NCI-H2196 treated with DMSO at 0.1 percent for 48 hours (cell line): ENCODE results near the gene DAND5.
"Not testable (repeated sequence)": the region's sequence is repeated elsewhere in the genome, so short reads cannot be mapped to it uniquely, and the experiment has no call there.

Source experiments
- DNase-seq: peaks from one replicate; lab custom pipeline; 2025; ENCODE audit not compliant: unreplicated experiment; lab: John Stamatoyannopoulos, UW

The DAND5 gene

DNA sequence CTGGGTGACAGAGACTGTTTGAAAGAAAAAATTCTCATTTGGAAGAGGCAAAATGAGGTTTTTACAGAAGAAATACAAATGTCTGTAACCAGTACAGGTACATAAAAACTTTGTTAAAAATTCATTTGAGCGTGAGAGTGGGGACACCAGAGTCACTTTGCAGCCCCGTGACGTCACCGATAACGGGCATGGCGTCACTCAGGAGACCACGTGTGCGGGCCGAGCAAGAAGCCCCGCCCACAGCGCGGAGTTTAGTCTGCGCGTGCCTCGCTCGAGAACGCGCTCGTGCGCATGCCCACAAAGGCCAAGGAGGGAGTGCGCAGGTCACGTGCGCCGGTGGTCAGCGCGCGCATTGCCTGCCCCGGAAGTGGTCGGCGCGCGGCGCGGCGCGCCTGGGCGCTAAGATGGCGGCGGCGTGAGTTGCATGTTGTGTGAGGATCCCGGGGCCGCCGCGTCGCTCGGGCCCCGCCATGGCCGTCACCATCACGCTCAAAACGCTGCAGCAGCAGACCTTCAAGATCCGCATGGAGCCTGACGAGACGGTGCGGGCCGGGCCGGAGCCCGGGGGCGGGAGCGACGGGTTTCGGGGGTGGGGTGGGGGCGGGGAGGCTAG is 23.8 kb upstream of the DAND5 start, which contains the start of gene RAD23A:
TSS of gene RAD23A (plus strand) at position 384 of the 613 bp plus-strand sequence. CDS start at position 471, 87 bp downstream.
- peak; percentile 92 for DNase-seq

DNA sequence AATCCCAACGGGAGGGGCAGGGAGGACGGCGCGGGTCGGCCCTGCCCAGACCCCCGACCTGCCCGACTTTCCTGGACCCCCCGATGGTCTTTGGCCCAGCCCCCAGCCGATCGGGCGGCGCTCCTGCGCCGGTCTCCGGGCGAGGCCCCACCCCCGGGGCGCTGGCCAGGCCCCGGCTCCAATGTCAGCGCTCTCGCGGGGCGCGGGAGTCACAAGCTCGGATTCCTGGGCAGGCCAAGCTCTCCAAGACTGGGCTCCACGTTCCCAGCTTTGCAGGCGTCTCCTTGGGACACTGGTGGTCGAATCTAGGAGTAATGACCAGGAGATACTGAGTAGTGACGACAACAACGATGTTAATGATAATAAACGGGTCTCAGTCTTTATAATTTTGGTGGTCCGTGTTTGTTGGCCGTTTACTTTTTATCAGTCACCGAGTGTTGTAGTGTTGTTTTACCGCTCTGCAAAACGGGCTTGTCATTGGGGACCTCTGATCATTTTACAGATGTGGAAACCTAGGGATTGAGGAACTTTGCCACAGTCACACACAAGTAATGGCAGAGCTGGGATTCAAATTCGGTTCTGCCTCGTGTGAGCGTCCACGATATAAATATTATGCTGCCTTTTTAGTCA is 23.2 kb upstream of the DAND5 start:
- DNase-seq = peak; percentile 42

DNA sequence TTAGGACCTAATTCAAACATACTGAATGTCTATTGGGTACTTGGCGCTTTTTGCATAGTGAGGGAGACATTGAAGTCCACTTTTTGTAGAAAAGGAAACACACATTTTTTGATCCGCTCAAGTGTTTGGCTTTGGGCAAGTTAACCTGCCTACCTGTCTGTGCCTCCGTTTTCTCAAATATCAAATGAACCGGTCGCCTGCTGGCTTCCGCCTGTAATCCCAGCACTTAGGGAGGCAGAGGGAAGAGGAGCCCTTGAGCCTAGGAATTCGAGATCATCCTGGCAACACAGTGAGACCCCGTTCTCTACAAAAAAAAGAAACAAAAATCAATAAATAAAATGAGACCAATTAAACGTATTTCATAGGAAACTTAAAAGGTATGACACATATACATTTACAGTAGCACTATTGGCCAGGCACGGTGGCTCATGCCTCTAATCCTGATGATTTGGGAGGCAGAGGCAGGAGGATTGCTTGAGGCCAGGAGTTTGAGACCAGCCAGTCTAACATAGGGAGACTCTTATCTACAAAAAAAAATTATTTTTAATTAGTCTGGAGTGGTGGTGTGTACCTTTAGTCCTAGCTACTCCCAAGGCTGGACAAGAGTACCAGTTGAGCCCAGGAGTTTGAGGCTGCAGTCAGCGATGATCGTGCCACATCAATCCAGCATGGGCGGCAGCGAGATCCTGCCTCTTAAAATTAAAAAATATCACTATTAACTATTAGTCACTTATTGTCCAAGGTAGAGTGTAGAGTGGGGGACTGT is 22.5 kb upstream of the DAND5 start:
- no peak for DNase-seq

DNA sequence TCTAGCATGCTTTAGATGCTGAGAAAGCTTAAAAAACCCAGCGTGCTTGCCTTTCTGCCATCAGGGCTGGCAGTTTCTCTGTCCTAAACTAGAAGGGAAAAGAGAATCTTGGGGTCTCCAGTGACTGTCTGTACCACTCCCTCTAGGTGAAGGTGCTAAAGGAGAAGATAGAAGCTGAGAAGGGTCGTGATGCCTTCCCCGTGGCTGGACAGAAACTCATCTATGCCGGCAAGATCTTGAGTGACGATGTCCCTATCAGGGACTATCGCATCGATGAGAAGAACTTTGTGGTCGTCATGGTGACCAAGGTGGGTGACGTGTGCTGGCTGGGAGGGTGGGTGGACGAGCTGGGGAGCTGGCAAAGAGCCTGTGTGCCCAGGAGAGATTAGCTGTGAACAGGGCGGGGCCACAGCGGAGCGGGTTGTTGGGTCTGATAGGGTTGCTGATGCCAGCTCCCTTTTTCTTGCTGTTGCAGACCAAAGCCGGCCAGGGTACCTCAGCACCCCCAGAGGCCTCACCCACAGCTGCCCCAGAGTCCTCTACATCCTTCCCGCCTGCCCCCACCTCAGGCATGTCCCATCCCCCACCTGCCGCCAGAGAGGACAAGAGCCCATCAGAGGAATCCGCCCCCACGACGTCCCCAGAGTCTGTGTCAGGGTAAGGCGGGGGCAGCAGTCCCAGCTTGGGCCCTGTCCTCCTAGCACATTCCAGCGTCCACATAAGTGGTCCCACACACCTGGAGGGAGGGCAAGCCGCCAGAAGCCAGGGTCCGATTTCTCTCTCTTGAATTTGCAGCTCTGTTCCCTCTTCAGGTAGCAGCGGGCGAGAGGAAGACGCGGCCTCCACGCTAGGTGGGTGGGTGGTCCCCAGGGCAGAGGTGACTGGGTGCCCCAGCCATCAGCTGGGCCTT is 21.4 kb upstream of the DAND5 start:
- DNase-seq = no peak

DNA sequence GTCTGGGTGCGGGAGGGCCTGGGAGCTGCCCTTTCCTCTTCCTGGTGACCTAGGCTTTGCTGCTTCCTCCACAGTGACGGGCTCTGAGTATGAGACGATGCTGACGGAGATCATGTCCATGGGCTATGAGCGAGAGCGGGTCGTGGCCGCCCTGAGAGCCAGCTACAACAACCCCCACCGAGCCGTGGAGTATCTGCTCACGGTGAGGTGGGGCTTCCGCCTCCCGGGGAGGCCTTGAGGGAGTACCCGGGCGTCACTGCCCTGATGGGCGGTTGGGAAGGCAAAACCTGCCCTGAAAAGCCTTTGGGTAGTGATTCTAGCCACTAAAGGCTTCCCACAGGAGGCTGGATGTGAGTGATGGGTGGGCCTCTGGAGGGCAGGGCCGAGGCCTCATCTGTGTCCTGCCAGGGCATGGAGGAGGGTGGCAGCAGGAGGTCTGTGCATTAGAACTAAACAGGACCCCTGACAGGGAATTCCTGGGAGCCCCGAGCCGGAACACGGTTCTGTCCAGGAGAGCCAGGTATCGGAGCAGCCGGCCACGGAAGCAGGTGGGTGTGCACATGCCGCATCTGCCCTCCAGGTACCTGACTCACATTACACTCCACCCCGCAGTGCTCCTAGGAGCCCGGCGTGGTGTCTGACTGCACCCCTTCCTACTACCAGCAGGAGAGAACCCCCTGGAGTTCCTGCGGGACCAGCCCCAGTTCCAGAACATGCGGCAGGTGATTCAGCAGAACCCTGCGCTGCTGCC is 20.6 kb upstream of the DAND5 start:
- no peak for DNase-seq

DNA sequence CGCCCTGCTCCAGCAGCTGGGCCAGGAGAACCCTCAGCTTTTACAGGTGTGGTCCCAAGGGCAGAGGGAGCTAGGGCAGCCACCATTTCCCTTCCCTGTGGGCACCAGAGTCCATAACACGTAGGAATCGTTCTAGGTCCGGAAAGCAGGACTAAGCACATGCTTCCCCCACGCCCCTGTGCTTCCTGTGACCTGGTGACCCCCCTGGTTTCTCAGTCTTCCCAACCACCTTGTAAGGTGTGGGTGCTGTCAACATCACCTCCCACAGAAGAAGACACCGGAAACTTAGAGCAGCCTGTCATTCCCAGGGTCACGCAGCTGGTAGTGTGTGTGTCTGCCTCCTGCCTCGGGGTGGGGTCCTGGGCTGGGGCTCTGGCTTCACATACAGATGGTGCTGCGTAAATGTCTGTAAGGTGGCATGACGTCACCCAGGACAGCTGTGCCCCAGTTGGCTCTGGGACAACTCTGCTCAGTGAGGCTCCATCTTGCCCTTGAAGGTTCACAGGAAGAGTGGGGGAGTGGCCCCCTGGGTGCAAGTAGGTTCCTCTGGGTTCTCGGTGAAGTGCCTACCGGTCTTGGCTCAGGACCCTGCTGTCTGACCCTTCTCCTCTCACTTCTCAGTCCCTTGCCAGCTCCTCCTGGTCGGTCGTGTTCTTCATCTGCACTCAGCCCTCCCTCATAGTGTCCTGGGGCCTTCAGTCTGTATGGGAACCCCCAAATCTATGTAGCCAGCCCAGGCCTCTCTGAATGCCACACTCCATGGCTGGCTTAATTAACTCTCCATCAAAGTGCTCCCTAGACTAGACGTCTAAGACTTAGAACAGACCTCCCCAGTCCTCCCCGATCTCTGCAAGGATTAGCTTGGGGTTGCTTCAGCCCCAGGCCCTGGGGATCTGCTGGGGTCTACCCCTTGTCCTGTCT is 19.8 kb upstream of the DAND5 start:
- DNase-seq = no peak

DNA sequence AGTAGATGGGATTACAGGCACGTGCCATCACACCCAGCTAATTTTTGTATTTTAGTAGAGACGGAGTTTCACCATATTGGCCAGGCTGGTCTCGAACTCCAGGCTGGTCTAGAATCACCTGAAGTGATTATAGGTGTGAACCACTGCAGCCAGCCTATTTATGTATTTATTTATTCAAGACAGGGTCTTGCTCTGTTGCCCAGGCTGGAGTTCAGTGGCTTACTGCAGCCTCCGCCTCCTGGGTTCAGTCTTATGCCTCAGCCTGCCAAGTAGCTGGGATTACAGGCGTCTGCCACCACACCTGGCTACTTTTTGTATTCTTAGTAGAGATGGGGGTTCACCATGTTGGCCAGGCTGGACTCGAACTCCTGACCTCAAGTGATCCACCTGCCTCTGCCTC is 17.3 kb upstream of the DAND5 start:
- not testable (repeated sequence) for DNase-seq

DNA sequence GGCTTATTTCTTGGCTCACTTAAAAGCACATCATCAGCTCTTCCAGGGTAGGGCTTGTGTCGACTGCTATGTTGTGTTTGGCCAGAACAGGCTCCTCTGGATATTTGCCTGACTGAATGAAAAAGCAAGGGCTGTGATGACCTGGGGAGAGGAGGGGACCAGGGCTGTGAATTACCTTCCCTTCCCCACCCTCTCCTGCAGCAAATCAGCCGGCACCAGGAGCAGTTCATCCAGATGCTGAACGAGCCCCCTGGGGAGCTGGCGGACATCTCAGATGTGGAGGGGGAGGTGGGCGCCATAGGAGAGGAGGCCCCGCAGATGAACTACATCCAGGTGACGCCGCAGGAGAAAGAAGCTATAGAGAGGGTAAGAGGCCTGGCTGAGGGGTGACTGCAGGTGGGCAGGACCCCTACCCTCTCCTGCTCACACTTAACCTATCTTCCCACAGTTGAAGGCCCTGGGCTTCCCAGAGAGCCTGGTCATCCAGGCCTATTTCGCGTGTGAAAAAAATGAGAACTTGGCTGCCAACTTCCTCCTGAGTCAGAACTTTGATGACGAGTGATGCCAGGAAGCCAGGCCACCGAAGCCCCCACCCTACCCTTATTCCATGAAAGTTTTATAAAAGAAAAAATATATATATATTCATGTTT is 16.8 kb upstream of the DAND5 start:
- no peak for DNase-seq

DNA sequence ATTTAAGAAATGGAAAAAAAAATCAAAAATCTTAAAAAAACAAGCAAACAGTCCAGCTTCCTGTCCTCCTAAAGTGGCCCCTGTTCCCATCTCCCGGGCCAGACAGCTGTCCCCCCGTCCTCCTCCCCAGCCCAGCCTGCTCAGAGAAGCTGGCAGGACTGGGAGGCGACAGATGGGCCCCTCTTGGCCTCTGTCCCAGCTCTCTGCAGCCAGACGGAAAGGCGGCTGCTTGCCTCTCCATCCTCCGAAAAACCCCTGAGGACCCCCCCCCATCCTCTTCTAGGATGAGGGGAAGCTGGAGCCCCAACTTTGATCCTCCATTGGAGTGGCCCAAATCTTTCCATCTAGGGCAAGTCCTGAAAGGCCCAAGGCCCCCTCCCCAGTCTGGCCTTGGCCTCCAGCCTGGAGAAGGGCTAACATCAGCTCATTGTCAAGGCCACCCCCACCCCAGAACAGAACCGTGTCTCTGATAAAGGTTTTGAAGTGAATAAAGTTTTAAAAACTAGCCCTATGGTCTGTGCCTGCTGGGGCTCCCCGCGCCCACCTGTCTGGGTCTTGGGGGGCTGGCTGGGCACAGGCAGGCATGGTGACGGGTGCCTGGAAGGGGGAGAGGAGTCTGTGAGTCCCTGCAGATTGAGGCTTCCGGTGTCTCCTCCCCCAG is 16.1 kb upstream of the DAND5 start:
- DNase-seq = no peak

DNA sequence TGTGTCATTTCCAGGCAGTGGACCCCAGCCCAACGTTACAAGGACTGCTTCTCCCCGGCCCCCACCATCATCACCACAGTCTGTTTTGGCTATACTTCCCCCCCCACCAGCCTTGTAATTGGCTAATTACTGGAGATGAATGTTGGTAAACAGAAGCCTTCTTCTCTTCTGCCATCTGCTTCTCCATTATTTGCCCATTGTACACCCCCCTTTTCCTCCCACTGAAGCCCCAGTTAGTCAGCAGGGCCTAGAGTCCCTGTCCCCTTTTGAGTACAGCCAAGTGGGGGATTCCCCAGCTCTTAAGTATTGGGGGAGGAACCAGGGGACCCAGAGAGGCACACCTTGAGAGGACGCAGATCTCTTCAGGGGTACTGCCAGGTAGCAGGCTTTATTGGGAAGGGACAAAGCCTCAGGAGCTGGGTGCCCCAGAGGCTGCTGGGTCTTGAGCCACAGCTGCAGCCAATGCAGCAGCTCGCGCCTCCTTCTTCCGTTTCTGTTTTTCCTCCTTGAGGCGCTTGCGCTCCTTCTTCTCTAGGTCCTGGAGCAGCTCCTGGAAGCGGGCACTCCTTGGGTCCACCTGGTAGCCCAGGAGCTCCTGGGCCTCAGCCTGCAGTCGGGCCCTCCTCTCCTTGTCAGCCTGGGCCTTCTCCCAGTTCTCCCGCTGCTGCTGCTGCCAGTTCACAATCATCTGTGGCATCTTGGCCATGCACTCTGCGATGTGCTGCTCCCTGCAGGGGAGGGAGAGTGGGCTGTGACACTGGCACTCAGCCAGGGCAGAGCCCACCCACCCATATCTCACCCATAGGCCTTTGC is 15.4 kb upstream of the DAND5 start:
- no peak for DNase-seq

DNA sequence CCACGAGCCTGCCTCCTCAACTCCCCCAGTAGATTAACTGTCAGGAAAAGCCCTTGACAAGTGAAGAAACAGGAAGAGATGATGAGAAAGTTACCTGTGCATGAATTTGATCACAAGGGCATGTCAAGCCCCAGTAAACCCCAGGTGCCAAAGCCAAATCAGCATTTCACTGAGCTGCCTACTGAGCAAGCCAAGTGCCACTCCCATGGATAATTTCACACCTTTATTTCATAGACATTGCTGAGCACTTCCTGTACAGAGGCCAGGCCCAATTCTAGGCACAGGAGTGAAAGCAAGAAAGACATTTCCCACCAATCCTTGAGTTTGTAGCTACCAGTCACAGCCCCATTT is 14.8 kb upstream of the DAND5 start:
- no peak for DNase-seq

DNA sequence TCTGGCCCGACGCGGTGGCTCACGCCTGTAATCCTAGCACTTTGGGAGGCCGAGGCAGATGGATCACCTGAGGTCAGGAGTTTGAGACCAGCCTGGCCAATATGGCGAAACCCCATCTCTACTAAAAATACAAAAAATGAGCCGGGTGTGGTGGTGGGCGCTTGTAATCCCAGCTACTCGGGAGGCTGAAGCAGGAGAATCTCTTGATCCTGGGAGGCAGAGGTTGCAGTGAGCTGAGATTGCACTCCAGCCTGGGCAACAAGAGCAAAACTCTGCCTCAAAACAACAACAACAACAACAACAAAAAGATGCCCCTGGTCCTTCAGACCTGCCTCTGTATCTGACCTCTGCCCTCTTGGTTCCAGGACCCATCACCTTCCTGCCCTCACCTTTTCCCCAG is 13.8 kb upstream of the DAND5 start:
- not testable (repeated sequence) for DNase-seq

DNA sequence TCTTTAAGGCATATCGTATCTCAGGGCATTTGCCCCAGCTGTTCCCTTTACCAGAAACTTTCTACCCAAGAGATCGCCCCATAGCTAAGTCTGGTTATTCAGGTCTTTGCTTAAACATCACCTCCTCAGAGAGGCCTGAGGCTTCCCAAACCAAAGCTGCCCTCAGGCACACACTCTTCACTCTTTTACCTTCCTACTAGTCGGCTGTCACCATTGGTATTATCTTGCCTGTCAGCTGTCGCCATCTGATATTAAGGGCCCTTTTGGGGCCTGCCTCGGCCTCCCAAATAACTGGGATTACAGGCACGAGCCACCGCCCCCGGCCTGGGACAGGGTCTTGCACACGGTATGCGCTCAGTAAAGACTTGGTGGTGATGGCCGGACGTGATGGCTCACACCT is 13.4 kb upstream of the DAND5 start:
- DNase-seq = no peak

DNA sequence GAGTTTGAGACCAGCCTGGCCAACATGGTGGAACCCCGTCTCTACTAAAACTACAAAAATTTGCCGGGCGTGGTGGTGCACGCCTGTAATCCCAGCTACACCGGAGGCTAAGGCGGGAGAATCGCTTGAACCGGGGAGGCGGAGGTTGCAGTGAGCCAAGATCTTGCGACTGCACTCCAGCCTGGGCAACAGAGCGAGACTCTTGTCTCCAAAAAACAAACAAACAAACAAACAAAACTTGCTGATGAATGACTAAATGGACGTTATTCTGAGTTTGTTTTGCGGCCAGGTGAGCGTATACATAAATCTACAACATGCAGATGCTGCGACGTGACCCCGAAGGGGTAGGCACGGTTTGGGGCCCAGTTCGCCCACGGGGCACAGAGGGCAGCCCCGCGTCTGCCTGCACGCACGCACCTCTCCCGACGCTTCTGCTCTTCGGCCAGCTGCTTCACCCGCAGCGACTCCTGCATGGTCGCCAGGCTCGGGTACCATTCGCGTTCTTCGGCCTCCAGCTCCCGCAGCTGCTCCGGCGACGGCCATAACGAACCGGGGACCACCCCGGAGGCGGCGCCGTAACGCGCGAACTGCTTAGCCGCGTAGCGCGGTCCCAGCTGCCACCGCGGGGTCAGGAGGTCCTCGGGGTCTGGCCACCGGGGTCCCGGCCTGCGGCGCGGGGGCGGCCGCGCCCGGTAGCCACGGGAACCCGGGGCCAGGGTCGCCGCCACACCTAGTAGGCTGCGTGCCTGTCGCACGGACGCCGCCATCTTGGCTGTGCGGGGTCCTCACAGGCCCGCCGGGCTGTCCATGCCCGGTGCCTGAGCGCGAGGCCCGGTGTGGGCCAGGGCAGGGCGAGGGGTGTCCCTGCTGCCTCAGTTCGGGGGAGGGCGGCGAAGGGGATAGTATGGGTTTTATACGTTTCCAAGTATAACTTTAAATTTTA is 12.7 kb upstream of the DAND5 start, which contains the start of gene GADD45GIP1:
TSS of gene GADD45GIP1 (minus strand) at position 778 of the 943 bp plus-strand sequence. CDS start at position 767, 11 bp downstream.
- DNase-seq = peak; percentile 62

DNA sequence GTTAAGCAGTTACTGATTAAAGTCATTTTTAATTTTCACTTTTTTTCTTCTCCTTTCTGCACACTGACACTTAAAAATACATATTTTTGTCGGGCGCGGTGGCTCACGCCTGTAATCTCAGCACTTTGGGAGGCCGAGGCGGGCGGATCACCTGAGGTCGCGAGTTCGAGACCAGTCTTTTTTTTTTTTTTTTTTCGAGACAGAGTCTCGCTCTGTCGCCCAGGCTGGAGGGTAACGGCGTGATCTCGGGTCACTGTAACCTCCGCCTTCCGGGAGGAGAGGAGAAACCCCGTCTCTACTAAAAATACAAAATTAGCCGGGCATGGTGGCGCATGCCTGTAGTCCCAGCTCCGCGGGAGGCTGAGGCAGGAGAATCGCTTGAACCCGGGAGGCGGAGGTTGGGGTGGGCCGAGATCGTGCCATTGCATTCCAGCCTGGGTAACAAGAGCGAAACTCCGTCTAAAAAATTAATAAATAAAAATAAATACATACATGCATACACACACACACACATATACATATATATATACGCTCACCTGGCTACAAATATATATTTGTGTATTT is 11.9 kb upstream of the DAND5 start:
- DNase-seq = not testable (repeated sequence)

DNA sequence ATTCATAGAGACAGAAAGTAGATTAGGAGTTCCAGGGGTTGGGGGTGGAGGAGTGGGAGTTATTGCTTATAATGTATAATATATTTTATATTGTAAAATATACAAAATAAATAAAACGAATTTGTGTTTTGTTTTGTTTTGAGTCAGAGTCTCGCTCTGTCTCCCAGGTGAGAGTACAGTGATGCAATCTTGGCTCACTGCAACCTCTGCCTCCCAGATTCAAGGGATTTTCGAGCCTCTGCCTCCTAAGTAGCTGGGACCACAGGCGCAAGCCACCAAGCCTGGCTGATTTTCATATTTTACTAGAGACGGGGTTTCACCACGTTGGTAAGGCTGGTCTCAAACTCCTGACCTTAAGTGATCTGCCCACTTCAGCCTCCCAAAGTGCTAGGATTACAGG is 9.9 kb upstream of the DAND5 start:
- no peak for DNase-seq
